Skeletal muscle satellite cell (primary cell): ENCODE data around the gene CCDC187.
A peak's percentile ranks its signal among the peaks of the same experiment; 100 is the strongest.

Experiments
- H3K27me3 ChIP-seq: 2 replicates; pipeline ENCODE4 v1.7.0; 2013; ENCODE audit warnings: low read length; ENCODE audit not compliant: control insufficient read depth, insufficient read depth
- H3K36me3 ChIP-seq: 2 replicates; pipeline ENCODE4 v1.7.0; 2013; ENCODE audit warnings: mild to moderate bottlenecking, control low read depth, low read length; ENCODE audit not compliant: insufficient read depth
- H3K4me1 ChIP-seq: 2 replicates; pipeline ENCODE4 v1.7.0; 2013; ENCODE audit warnings: low read length; ENCODE audit not compliant: control insufficient read depth, insufficient read depth
- H3K4me2 ChIP-seq: 2 replicates; pipeline ENCODE4 v1.7.0; 2013; ENCODE audit warnings: mild to moderate bottlenecking, low read length
- H3K4me3 ChIP-seq: 2 replicates; pipeline ENCODE4 v1.7.0; 2013; ENCODE audit warnings: low read length
- H3K9ac ChIP-seq: 2 replicates; pipeline ENCODE4 v1.7.0; 2013; ENCODE audit warnings: mild to moderate bottlenecking, low read depth, low read length, moderate library complexity
- H3K9me3 ChIP-seq: replicated peaks from 2 replicates; pipeline ENCODE4 v1.7.0; 2013; ENCODE audit warnings: mild to moderate bottlenecking, control low read depth, low read length

The CCDC187 gene

DNA sequence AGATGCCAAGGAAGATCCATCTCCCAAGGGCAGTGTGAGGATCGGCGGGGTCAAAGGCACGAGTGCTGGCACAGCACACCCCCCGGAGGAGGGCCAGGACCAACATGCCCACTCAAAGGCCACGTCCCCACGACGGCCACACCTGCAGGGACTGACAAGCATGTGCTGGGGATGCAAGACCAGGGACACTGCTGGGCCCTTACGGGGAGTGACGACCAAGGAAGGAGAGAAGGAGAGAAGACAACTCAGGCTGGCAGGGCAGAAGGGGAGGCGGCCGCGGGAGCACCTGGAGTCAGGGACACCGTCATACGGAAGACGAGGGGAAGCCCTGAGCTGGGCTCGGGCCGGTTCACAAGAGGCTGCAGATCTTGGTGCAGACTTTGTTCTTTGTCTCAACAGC is 68.7 kb downstream of the CCDC187 start:
- Histone ChIP-seq H3K4me3 (no peak overlapping the region), H3K4me1 (no peaks in the 10 kb centered on the region), H3K9me3 (no peaks in the 10 kb centered on the region), H3K9ac (no peak overlapping the region), H3K36me3 (no peaks in the 10 kb centered on the region), H3K4me2 (no peak overlapping the region), H3K27me3 (no peaks in the 10 kb centered on the region)

- H3K4me1 ChIP-seq: peaks cover 2% of the 10 kb centered on the region
- no peak overlapping the region for H3K4me2 ChIP-seq
- H3K9ac ChIP-seq: no peak overlapping the region
- no peaks in the 10 kb centered on the region for H3K36me3 ChIP-seq
- no peaks in the 10 kb centered on the region for H3K9me3 ChIP-seq
- H3K27me3 ChIP-seq: no peaks in the 10 kb centered on the region
- H3K4me3 ChIP-seq: no peak overlapping the region
Measured at GRCh38 chr9:136234597-136234996, 69.3 kb downstream of the CCDC187 start.

DNA sequence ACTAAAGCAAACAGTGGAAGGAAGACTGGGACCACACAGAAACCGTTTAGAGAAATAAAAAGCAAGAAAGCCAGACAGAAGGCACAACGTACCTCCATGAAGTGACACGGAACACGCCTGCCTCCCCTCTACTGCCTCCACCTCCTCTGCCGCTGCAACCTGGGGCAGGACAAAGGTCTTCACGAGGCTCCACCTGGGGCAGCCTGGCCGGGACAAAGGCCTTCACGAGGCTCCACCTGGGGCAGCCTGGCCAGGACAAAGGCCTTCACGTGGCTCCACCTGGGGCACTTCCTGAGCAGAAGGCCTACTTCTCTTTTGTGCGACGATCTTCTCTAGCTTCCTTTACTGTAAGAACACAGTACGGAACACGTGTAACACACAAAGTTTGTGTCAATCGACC is 70.0 kb downstream of the CCDC187 start:
- H3K4me1 ChIP-seq: peaks cover 7% of the 10 kb centered on the region
- no peaks in the 10 kb centered on the region for H3K36me3 ChIP-seq

DNA sequence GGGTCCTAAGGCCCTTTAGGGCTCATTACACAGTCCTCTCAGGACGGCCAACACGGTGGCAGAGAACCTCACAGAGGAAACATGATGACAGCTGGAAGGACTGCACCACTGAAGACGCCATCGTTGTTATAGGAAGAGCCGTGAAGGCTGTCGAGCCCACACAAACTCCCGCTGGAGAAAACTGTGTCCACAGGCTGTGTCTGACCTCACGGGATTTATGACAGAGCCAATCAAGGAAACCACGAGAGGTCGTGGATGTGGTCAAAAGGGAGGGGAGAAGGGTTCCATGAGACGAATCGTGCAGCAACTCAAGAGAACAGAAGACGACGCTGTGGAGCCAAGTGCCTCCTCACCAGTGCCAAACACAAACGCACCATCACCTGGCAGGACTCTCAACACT is 70.5 kb downstream of the CCDC187 start:
- Histone ChIP-seq H3K27me3 (no peaks in the 10 kb centered on the region), H3K4me2 (no peak overlapping the region), H3K36me3 (no peaks in the 10 kb centered on the region), H3K4me1 (peaks cover 11% of the 10 kb centered on the region), H3K4me3 (no peak overlapping the region), H3K9ac (no peak overlapping the region), H3K9me3 (no peaks in the 10 kb centered on the region)

More for the DNA sequence above, 70.0 kb downstream of the CCDC187 start:
- H3K4me3 ChIP-seq: no peak overlapping the region
- no peak overlapping the region for H3K4me2 ChIP-seq
- no peaks in the 10 kb centered on the region for H3K9me3 ChIP-seq
- H3K9ac ChIP-seq: no peak overlapping the region
- no peaks in the 10 kb centered on the region for H3K27me3 ChIP-seq

DNA sequence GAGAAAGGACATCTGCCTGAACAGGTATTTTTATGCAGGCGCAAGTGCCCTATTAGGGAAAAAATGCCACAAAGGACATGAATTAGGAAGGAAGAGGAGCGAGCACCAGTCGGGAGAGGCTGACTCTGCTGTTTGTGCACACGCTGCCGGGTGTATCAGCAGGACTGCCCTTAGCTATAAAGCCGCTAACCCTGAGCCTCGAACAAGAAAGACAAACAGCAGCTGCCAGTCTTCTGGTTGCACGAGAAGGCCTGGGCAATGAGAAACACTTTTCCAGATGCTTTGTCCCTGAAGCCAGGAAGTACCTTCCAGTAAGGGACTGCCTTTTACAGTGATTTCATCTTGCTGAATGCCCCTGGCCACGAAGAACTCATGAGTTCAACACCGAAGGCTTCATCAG is 70.9 kb downstream of the CCDC187 start:
- H3K9ac ChIP-seq: no peak overlapping the region
- H3K9me3 ChIP-seq: no peaks in the 10 kb centered on the region
- peaks cover 16% of the 10 kb centered on the region for H3K4me1 ChIP-seq

DNA sequence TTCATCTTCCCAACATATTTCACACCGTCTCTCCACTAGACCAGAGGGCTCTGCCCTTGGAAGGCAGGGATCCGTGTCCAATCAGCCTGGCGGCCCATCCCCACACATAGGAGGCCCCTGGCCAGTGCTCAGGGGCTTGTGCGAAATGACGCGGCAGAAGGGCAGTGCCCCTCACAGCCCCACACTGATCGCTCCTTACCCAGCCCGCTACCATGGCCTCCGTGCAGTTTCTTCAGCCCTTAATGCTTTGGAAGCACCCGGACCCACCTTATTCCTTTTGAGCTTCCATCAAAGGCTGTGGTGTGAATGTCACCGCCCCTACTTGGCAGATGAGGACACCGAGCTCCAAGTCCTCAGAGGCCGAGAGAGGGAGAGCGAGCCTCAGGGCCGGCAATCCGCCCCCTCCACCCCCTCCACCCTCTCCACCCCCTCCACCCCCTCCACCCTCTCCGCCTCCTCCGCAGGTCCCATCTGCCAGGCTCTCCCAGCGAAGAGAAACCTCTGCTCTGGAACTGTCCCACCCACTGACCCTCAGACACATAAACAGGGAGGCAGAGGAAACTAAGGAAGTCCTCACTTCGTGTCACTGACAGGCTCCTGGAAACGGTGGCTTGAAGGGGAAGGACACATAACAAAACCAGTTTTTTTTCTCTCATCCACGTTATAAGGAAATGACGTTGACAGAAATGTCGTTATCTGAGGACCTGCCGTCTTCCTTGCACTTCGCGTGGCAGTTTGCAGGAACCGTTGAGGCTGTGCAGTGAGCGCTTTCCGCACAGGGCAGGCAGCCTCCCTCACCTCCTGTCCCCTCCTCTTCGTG is 72.2 kb downstream of the CCDC187 start:
- Histone ChIP-seq H3K9me3 (no peaks in the 10 kb centered on the region), H3K36me3 (no peaks in the 10 kb centered on the region), H3K27me3 (no peaks in the 10 kb centered on the region), H3K4me2 (no peak overlapping the region), H3K4me1 (peaks cover 19% of the 10 kb centered on the region), H3K9ac (no peak overlapping the region), H3K4me3 (no peak overlapping the region)

More for the DNA sequence above, 70.9 kb downstream of the CCDC187 start:
- Histone ChIP-seq H3K4me2 (no peak overlapping the region), H3K27me3 (no peaks in the 10 kb centered on the region), H3K36me3 (no peaks in the 10 kb centered on the region), H3K4me3 (no peak overlapping the region)

DNA sequence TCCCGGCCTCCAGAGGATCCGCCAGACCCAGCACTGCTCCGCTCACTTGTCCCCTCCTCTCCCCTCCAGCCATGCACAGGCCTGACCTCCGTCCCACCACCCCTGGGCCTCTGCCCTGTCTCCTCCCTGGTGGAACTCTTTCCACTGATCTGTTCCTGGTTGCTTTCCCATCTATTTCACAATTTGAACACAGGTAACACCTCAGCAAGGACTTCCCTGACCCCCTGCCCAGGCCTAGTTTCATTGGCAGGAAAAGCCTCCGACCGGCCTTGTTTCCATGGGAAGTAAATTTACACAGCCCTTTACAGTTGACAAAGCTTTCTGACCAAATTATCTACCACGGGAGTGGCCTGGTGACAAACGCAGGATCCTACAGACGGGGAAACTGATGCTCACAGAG is 73.1 kb downstream of the CCDC187 start:
- no peak overlapping the region for H3K4me3 ChIP-seq
- no peak overlapping the region for H3K9ac ChIP-seq
- no peaks in the 10 kb centered on the region for H3K9me3 ChIP-seq
- no peak overlapping the region for H3K4me2 ChIP-seq
- no peaks in the 10 kb centered on the region for H3K27me3 ChIP-seq
- H3K4me1 ChIP-seq: peaks cover 19% of the 10 kb centered on the region
- no peaks in the 10 kb centered on the region for H3K36me3 ChIP-seq

DNA sequence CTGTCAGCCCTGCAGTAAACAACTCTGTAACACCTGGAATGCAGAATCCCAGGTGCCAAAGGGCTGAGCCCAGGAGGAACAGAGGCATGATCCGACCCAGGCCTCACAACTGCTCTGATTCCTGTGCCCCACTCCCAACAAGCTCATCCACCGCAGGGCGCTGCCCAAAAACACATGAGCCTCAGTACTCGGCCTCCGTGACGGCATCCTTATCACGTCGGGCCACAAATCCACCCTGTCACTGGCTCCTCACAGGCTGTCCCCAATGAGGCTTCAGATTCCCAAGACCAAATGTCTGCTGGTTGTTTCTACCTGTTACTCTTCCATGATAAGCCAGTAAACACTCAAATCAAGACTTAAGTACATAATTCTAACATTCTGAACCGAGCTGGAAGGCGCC is 73.5 kb downstream of the CCDC187 start:
- Histone ChIP-seq H3K9ac (no peak overlapping the region), H3K27me3 (no peaks in the 10 kb centered on the region), H3K36me3 (no peaks in the 10 kb centered on the region)

DNA sequence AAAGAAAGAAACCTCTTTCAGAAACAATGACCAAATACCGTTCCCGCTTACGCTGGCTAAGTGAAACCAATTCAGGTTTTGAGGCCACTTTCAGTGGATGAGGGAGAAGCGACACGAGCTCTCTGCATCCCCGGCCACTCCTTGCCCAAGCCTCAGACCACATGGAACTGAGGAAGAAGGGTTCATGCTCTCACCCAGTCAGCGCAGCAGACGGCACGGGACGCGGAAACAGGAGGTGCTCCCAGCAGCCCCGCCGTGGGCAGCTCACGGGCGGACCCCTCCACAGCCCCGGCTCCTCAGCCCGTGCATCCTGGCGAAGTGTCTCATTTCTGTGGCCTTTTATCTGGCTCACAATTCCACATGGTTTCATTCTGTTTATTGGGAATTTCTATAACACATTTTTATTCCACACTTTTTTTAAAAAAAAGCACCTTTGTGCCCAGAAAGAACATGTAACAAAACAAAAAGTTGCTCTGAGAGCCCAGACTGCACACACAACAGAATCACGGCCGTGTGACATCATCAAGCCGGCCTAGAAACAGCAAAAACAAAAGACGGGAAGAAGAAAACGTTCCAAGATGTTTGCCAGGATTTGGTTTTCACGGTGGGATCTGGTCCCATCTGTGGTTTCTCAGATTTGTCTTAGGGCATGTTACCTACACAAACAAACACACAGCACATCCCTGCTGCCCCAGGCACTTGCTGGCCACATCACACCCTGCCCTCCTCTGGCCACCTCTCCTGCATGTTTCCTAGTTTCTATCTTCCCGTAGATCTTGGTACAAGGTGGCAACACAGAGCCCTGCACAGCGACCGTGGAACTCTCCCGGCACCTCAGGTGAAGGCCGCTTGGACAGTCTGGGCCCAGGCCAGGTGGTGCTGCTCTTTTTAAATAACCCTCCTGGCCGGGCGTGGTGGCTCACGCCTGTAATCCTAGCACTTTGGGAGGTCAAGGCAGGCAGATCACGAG is 74.5 kb downstream of the CCDC187 start:
- Histone ChIP-seq H3K9ac (peak overlapping the region; percentile 21), H3K27me3 (no peaks in the 10 kb centered on the region), H3K9me3 (no peaks in the 10 kb centered on the region), H3K4me1 (peaks cover 19% of the 10 kb centered on the region), H3K4me2 (no peak overlapping the region), H3K4me3 (no peak overlapping the region), H3K36me3 (no peaks in the 10 kb centered on the region)

More for the DNA sequence above, 73.5 kb downstream of the CCDC187 start:
- Histone ChIP-seq H3K4me2 (no peak overlapping the region), H3K4me3 (no peak overlapping the region), H3K4me1 (peaks cover 19% of the 10 kb centered on the region), H3K9me3 (no peaks in the 10 kb centered on the region)

DNA sequence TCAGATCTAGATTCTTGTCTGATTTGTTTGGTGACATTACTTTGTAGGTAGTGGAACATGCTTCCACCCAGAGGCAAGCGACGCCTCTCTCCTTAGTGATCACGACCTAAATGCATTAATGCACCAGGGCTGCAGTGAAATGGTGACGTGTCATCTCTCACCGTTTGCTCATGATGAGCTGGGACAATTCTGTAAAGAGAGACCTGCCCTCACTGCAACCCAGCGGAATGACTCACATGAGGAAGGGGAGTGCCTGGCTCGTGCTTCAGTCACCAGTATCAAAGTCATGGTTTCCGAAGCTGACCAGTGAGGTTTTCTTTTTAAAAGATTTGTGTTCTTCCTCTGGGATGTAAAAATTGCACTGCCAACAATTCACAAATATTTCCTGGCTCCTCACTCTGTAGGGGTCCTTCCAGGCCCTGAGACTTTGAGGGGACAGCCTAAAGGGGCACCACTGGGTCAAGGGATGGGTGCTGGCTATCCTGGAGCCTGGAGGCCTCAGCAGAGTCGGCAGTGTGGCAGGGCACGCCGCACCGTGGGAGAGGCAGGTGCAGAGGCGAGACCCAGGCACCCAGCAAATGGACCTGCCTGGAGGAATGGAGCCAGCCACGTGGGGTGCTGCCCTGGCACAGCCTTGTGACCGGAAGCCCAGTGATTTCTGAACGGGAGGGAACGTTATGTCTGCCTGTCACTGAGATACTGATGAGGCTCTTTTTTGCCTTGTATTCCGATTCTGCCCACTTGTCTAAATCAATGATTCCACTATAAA is 75.6 kb downstream of the CCDC187 start:
- peaks cover 19% of the 10 kb centered on the region for H3K4me1 ChIP-seq
- H3K9me3 ChIP-seq: no peaks in the 10 kb centered on the region
- H3K4me2 ChIP-seq: peak overlapping the region; percentile 66
- H3K36me3 ChIP-seq: peaks cover 9% of the 10 kb centered on the region
- H3K9ac ChIP-seq: peak overlapping the region; percentile 21
- peak overlapping the region; percentile 52 for H3K4me3 ChIP-seq
- H3K27me3 ChIP-seq: no peaks in the 10 kb centered on the region
